Body of pancreas (tissue), 4 donors: ENCODE measurements around the gene PGAP3. TPM values are rescaled to one million over a fixed set of nuclear protein-coding genes. Genes with fewer than 3 reads are reported as not detected.

ENCODE experiments used
- ATAC-seq: fragments of 150-250 bp; one replicate; pipeline ENCODE4 v1.9.1; 2016
- DNase-seq, 4 donors: peaks; one replicate each; pipeline ENCODE4 v3.0.0-alpha.2; 2019
- H3K27ac ChIP-seq, 4 donors: fragments of 200-600 bp; sonication (generic); 1 replicate in 3 of 4; 2 replicates in 1 of 4; pipeline versions ENCODE4 v1.5.1 to v1.6.1; 2016 to 2019; ENCODE audit warnings: mild to moderate bottlenecking in 1 of 4, mixed read lengths in 1 of 4, moderate library complexity in 1 of 4
- H3K27me3 ChIP-seq, 2 donors: fragments of 200-600 bp; sonication (generic); one replicate each; pipeline ENCODE4 v1.6.0; 2016; ENCODE audit warnings: mild to moderate bottlenecking in 1 of 2
- H3K36me3 ChIP-seq, 2 donors: fragments of 200-600 bp; sonication (generic); replicated peaks in 1 of 2; 2 replicates each; pipeline ENCODE4 v1.5.1; 2016; ENCODE audit warnings: low read depth in 2 of 2; ENCODE audit not compliant: insufficient read depth in 1 of 2
- H3K4me1 ChIP-seq: fragments of 200-600 bp; sonication (generic); one replicate; pipeline ENCODE4 v1.6.0; 2016
- H3K4me3 ChIP-seq, 2 donors: fragments of 200-600 bp; sonication (generic); 1 replicate in 1 of 2; 2 replicates in 1 of 2; pipeline ENCODE4 v1.5.1; 2016 to 2019
- H3K9me3 ChIP-seq, 3 donors: fragments of 200-600 bp; sonication (generic); 1 replicate in 2 of 3; 2 replicates in 1 of 3; pipeline ENCODE4 v1.5.1; 2016
- CTCF ChIP-seq, 7 experiments: fragments of 450-650 bp in 4 of 7; fragments of 200-600 bp in 3 of 7; sonication (generic) in 3 of 7; IDR thresholded peaks; one replicate each; pipeline ENCODE4 v1.5.1; 2016 to 2019; ENCODE audit warnings: antibody characterized with exemption in 7 of 7
- POLR2A ChIP-seq, 3 donors: fragments of 450-650 bp; IDR thresholded peaks; one replicate each; pipeline ENCODE4 v1.6.1; 2016; ENCODE audit warnings: antibody characterized with exemption in 3 of 3, mild to moderate bottlenecking in 2 of 3
- WGBS, 2 donors: methylation state at CpG; one replicate each; pipeline ENCODE4 v1.1.5; 2017; 5-methylcytosine and 5-hydroxymethylcytosine counted together
- intact Hi-C: fragments of 100-400 bp; cut with DNase I; formaldehyde crosslinking; loops from one replicate; pipeline ENCODE4 v1.15.1; 2023
- total RNA-seq, 2 donors: library from RNA; depleted of rRNA; stranded (reverse); fragments of >200 nt; gene quantifications; one replicate each; pipeline ENCODE4 v1.1.0, GENCODE V29; 2016

The PGAP3 gene
- total RNA-seq, 2 donors from 2014 or later, result 13.8 to 33.2 TPM

GRCh38 chr17:39709319-39709997 lies 21.6 kb upstream of the PGAP3 start:
- intact Hi-C loops, result no loop called here
- Histone ChIP-seq H3K27me3 (no peaks in the 10 kb centered on the region), H3K9me3 (no peaks in the 10 kb centered on the region), H3K4me1 (peaks cover 40% of the 10 kb centered on the region), H3K36me3 (peaks cover 0 to 8% of the 10 kb centered on the region in 2 donors), H3K4me3 (no peak overlapping the region), H3K27ac (peak overlapping the region in 1 of 4 donors; percentile 97)
- DNase-seq (no peak), ATAC-seq (no peak)
- 84 to 87% methylated on average over 14 of the region's 14 CpGs for WGBS, 2 donors
- no peak for TF ChIP-seq CTCF (IDR thresholded peaks at IDR 0.05)

GRCh38 chr17:39706921-39707337 lies 19.1 kb upstream of the PGAP3 start:
- H3K36me3 ChIP-seq, result peaks cover 0 to 2% of the 10 kb centered on the region in 2 donors
- H3K27me3 ChIP-seq, result no peaks in the 10 kb centered on the region
- H3K4me3 ChIP-seq, result no peak overlapping the region
- peaks cover 65% of the 10 kb centered on the region for H3K4me1 ChIP-seq
- ATAC-seq (no peak), DNase-seq (no peak)
- peak overlapping the region; percentile 95 to 99 (median 97) for H3K27ac ChIP-seq
- WGBS, 2 donors, result 56 to 80% methylated on average over 3 to 7 of the region's 7 CpGs
- no peak for TF ChIP-seq CTCF (IDR thresholded peaks at IDR 0.05)
- TF ChIP-seq POLR2A (IDR thresholded peaks at IDR 0.05), result no peak
- H3K9me3 ChIP-seq, result no peaks in the 10 kb centered on the region
- intact Hi-C loops, result no loop called here

- DNase-seq, result peak in 2 of 4 donors; percentile 39
- no peaks in the 10 kb centered on the region for H3K27me3 ChIP-seq
- peaks cover 71% of the 10 kb centered on the region for H3K4me1 ChIP-seq
- H3K27ac ChIP-seq, result peak overlapping the region; percentile 95 to 99 (median 97)
- H3K36me3 ChIP-seq, result no peaks in the 10 kb centered on the region
- no peak for TF ChIP-seq POLR2A (IDR thresholded peaks at IDR 0.05)
- 41 to 57% methylated on average over 7 to 8 of the region's 8 CpGs for WGBS, 2 donors
- H3K4me3 ChIP-seq, result no peak overlapping the region
- no peaks in the 10 kb centered on the region for H3K9me3 ChIP-seq
- intact Hi-C loops, result no loop called here
- peak; percentile 8 for ATAC-seq
These were observed 18.5 kb upstream of the PGAP3 start for GRCh38 chr17:39706383-39706782.

- ATAC-seq (peak; percentile 92), DNase-seq (peak; percentile 89 to 96 (median 94))
- H3K36me3 ChIP-seq, result no peaks in the 10 kb centered on the region
- intact Hi-C loops, result no loop called here
- H3K27ac ChIP-seq, result peak overlapping the region; percentile 95 to 99 (median 97)
- no peaks in the 10 kb centered on the region for H3K27me3 ChIP-seq
- no peak overlapping the region for H3K4me3 ChIP-seq
- peak in 4 of 7 experiments; percentile 47 to 69 (median 50) for TF ChIP-seq CTCF (IDR thresholded peaks at IDR 0.05)
- TF ChIP-seq POLR2A (IDR thresholded peaks at IDR 0.05), result peak; percentile 30 to 68 (median 61)
- 0 to 34% methylated on average over 2 to 12 of the region's 12 CpGs for WGBS, 2 donors
- H3K4me1 ChIP-seq, result peaks cover 76% of the 10 kb centered on the region
- H3K9me3 ChIP-seq, result no peaks in the 10 kb centered on the region
These were observed 18.0 kb upstream of the PGAP3 start for GRCh38 chr17:39705786-39706348.

- peak in 3 of 4 donors; percentile 31 to 54 (median 43) for DNase-seq
- Histone ChIP-seq H3K4me3 (no peak overlapping the region), H3K9me3 (no peaks in the 10 kb centered on the region), H3K27me3 (no peaks in the 10 kb centered on the region), H3K36me3 (no peaks in the 10 kb centered on the region), H3K4me1 (peaks cover 76% of the 10 kb centered on the region), H3K27ac (peak overlapping the region; percentile 95 to 99 (median 97))
- ATAC-seq, result no peak
- TF ChIP-seq POLR2A (IDR thresholded peaks at IDR 0.05), result no peak
- TF ChIP-seq CTCF (IDR thresholded peaks at IDR 0.05), result peak in 4 of 7 experiments; percentile 43 to 58 (median 51)
- intact Hi-C loops, result no loop called here
- 34 to 50% methylated on average over 8 to 11 of the region's 11 CpGs for WGBS, 2 donors
These were observed 17.1 kb upstream of the PGAP3 start for GRCh38 chr17:39704821-39705551.
